HG03558 (cell line): ENCODE results near the gene INHBE.
"Not testable (repeated sequence)": the region's sequence is repeated elsewhere in the genome, so short reads cannot be mapped to it uniquely, and the experiment has no call there.

Source experiments
- ATAC-seq: cut with Tn5 transposase; IDR thresholded peaks from one replicate; pipeline ENCODE4 v1.9.1; 2021; ENCODE audit warnings: moderate number of reproducible peaks; ENCODE audit not compliant: unreplicated experiment; ENCODE audit errors: extremely low read depth

INHBE gene

GRCh38 chr12:57491393-57492280 lies 36.5 kb downstream of the INHBE start:
- ATAC-seq, result no peak

GRCh38 chr12:57495051-57495701 lies 40.1 kb downstream of the INHBE start:
- not testable (repeated sequence) for ATAC-seq

GRCh38 chr12:57496822-57497221 lies 41.7 kb downstream of the INHBE start:
- ATAC-seq, result no peak

GRCh38 chr12:57497223-57498131 lies 42.4 kb downstream of the INHBE start:
- ATAC-seq, result no peak

- no peak for ATAC-seq
These were observed 43.0 kb downstream of the INHBE start for GRCh38 chr12:57498132-57498502.

- ATAC-seq, result no peak
These were observed 43.5 kb downstream of the INHBE start for GRCh38 chr12:57498571-57498970.

GRCh38 chr12:57500213-57500612 lies 45.1 kb downstream of the INHBE start:
- no peak for ATAC-seq

- ATAC-seq, result not testable (repeated sequence)
These were observed 47.3 kb downstream of the INHBE start for GRCh38 chr12:57502311-57502969.

GRCh38 chr12:57506541-57506940 lies 51.4 kb downstream of the INHBE start:
- ATAC-seq, result not testable (repeated sequence)
